Activated T-cell treated with anti-CD3 and anti-CD28 coated beads for 4 hours (primary cell): ENCODE data around the gene ZNF502.
"Not testable (repeated sequence)": the region's sequence is repeated elsewhere in the genome, so short reads cannot be mapped to it uniquely, and the experiment has no call there.

Experiments used
- DNase-seq: peaks from one replicate; pipeline ENCODE4 v3.0.0-alpha.2; 2020

ZNF502 gene

GRCh38 chr3:44712455-44713075 is at the start of gene ZNF502:
TSS of gene ZNF502 (plus strand) at chr3:44712660. CDS start at chr3:44720262, 7,602 bp downstream.
- peak; percentile 44 for DNase-seq

GRCh38 chr3:44665173-44665572 is 47.3 kb upstream of the ZNF502 start:
- no peak for DNase-seq

- no peak for DNase-seq
Observed at GRCh38 chr3:44666346-44666745, 46.1 kb upstream of the ZNF502 start.

- no peak for DNase-seq
Observed at GRCh38 chr3:44669760-44670159, 42.7 kb upstream of the ZNF502 start.

- DNase-seq: not testable (repeated sequence)
Observed at GRCh38 chr3:44673466-44673865, 39.0 kb upstream of the ZNF502 start.

GRCh38 chr3:44674211-44674610 is 38.2 kb upstream of the ZNF502 start:
- DNase-seq: no peak

- no peak for DNase-seq
Observed at GRCh38 chr3:44678480-44679116, 33.9 kb upstream of the ZNF502 start.

- DNase-seq: no peak
Observed at GRCh38 chr3:44680921-44681455, 31.5 kb upstream of the ZNF502 start.

- DNase-seq: no peak
Observed at GRCh38 chr3:44682182-44682896, 30.1 kb upstream of the ZNF502 start.

GRCh38 chr3:44685128-44685800 is 27.2 kb upstream of the ZNF502 start:
- DNase-seq: peak; percentile 19

GRCh38 chr3:44687898-44688297 is 24.6 kb upstream of the ZNF502 start:
- no peak for DNase-seq

- no peak for DNase-seq
Observed at GRCh38 chr3:44721231-44722102, 9.0 kb downstream of the ZNF502 start.

GRCh38 chr3:44722103-44722401 is 9.6 kb downstream of the ZNF502 start:
- DNase-seq: no peak

- peak; percentile 74 for DNase-seq
Observed at GRCh38 chr3:44729384-44729910, 17.0 kb downstream of the ZNF502 start, which contains the start of gene ZNF501. TSS of gene ZNF501 (plus strand) at chr3:44729635. CDS start at chr3:44734422, 4,787 bp downstream.

GRCh38 chr3:44734646-44735168 is 22.2 kb downstream of the ZNF502 start:
- DNase-seq: no peak

GRCh38 chr3:44761101-44761423 is 48.6 kb downstream of the ZNF502 start:
- no peak for DNase-seq

- peak; percentile 99 for DNase-seq
Observed at GRCh38 chr3:44761424-44762169, 49.1 kb downstream of the ZNF502 start, which contains the start of the genes KIAA1143 and KIF15. TSS of gene KIAA1143 (minus strand) at chr3:44761619. CDS start at chr3:44761602, 17 bp downstream. TSS of gene KIF15 (plus strand) at chr3:44761794. CDS start at chr3:44761866, 72 bp downstream.

- no peak for DNase-seq
Observed at GRCh38 chr3:44762170-44762677, 49.8 kb downstream of the ZNF502 start.

- no peak for DNase-seq
Observed at GRCh38 chr3:44762690-44763089, 50.2 kb downstream of the ZNF502 start.

- DNase-seq: no peak
Observed at GRCh38 chr3:44764248-44764647, 51.8 kb downstream of the ZNF502 start.
